Testis (tissue), 3 donors: ENCODE results near the gene FOXK2. TPM values are rescaled to one million over a fixed set of nuclear protein-coding genes. Genes with fewer than 3 reads are reported as not detected.
"Not testable (repeated sequence)": the region's sequence is repeated elsewhere in the genome, so short reads cannot be mapped to it uniquely, and the experiment has no call there.

ENCODE experiments used
- DNase-seq: peaks from one replicate; pipeline ENCODE4 v3.0.0-alpha.2; 2019
- H3K27ac ChIP-seq, 2 donors: fragments of 200-600 bp; sonication (generic); one replicate each; pipeline ENCODE4 v1.5.1; 2019
- H3K27me3 ChIP-seq: fragments of 200-600 bp; sonication (generic); one replicate; pipeline ENCODE4 v1.5.1; 2019
- H3K36me3 ChIP-seq: fragments of 200-600 bp; sonication (generic); one replicate; pipeline ENCODE4 v1.5.1; 2017; ENCODE audit warnings: low read depth; ENCODE audit errors: missing control alignments
- H3K4me1 ChIP-seq: fragments of 200-600 bp; sonication (generic); one replicate; pipeline ENCODE4 v1.5.1; 2019
- H3K4me3 ChIP-seq, 2 donors: fragments of 200-600 bp; sonication (generic); one replicate each; pipeline ENCODE4 v1.5.1; 2017 to 2019
- H3K9me3 ChIP-seq: fragments of 200-600 bp; sonication (generic); one replicate; pipeline ENCODE4 v1.5.1; 2017
- POLR2A ChIP-seq: fragments of 450-650 bp; IDR thresholded peaks from one replicate; pipeline ENCODE4 v1.6.1; 2017; ENCODE audit warnings: antibody characterized with exemption, mild to moderate bottlenecking, moderate library complexity
- WGBS, 2 donors: methylation state at CpG; one replicate each; pipeline ENCODE4 v1.1.5; 2018; 5-methylcytosine and 5-hydroxymethylcytosine counted together
- intact Hi-C: fragments of 100-400 bp; cut with DNase I; formaldehyde crosslinking; loops from one replicate; pipeline ENCODE4 v1.15.1; 2023; ENCODE audit warnings: low total_unique reads
- polyA plus RNA-seq: library from polyadenylated mRNA; stranded (reverse); fragments of 350-450 nt; fragmentation: Illumina TruSeq; extraction: RNeasy Lipid Tissue Mini Kit (QIAGEN cat#74804); gene quantifications from one replicate; pipeline ENCODE4 v1.2.3, GENCODE V29; 2014; ENCODE audit warnings: low read depth, low replicate concordance; ENCODE audit not compliant: insufficient read depth
- total RNA-seq, 2 donors: library from RNA; depleted of rRNA; stranded (reverse); fragments of >200 nt; gene quantifications; one replicate each; pipeline ENCODE4 v1.2.3, GENCODE V29; 2016
- TF ChIP-seq, protein P1 (sequence below), 3 experiments: fragments of 450-650 bp in 2 of 3; fragments of 200-600 bp in 1 of 3; sonication (generic) in 1 of 3; IDR thresholded peaks; one replicate each; pipeline ENCODE4 v1.5.1; 2016 to 2019; ENCODE audit warnings: antibody characterized with exemption in 3 of 3, mild to moderate bottlenecking in 2 of 3, moderate library complexity in 1 of 3

FOXK2 gene
- total and polyA plus RNA-seq, 3 donors from 2014 or later = 85.8 to 95.1 (median 94.3) TPM

- TF ChIP-seq POLR2A = no peak
- TF ChIP-seq, protein P1, sequence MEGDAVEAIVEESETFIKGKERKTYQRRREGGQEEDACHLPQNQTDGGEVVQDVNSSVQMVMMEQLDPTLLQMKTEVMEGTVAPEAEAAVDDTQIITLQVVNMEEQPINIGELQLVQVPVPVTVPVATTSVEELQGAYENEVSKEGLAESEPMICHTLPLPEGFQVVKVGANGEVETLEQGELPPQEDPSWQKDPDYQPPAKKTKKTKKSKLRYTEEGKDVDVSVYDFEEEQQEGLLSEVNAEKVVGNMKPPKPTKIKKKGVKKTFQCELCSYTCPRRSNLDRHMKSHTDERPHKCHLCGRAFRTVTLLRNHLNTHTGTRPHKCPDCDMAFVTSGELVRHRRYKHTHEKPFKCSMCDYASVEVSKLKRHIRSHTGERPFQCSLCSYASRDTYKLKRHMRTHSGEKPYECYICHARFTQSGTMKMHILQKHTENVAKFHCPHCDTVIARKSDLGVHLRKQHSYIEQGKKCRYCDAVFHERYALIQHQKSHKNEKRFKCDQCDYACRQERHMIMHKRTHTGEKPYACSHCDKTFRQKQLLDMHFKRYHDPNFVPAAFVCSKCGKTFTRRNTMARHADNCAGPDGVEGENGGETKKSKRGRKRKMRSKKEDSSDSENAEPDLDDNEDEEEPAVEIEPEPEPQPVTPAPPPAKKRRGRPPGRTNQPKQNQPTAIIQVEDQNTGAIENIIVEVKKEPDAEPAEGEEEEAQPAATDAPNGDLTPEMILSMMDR (IDR thresholded peaks at IDR 0.05) = no peak
- Histone ChIP-seq H3K27ac (no peak overlapping the region), H3K36me3 (no peaks in the 10 kb centered on the region), H3K4me1 (peaks cover 29% of the 10 kb centered on the region), H3K4me3 (no peak overlapping the region), H3K9me3 (no peaks in the 10 kb centered on the region), H3K27me3 (no peaks in the 10 kb centered on the region)
- no peak for DNase-seq
- 93 to 95% methylated on average over 15 of the region's 15 CpGs for whole genome bisulfite sequencing, 2 donors
- intact Hi-C loops = no loop called here
Measured at GRCh38 chr17:82560252-82560642, 40.7 kb downstream of the FOXK2 start.

DNA sequence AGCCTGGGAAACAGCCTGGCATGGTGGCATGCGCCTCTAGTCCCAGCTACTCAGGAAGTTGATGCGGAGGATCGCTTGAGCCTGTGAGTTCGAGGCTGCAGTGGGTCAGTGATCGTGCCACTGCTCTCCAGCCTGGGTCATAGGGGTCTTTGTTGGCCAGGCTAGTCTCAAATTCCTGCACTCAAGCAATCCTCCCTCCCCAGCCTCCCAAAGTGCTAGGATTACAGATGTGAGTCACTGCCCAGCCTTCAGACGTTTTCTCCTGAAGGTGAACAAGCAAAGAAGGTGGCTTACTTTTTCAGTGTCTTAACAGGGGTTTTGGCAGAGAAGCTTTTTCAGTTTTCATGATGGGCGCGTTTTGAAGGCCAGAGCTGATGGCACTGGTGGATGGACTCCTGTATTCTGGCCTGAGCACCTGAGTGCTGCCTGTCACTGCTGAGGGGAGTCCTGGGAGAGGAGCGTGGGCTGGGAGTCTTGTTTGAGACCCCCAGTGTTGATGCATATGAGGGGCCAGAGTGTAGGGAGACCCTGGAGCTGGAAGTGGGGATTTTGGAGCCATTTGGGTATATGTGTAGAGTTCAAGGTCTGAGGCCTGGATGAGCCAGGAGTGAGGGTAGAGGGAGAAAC, 41.4 kb downstream of the FOXK2 start:
- intact Hi-C loops = no loop called here
- Histone ChIP-seq H3K9me3 (no peaks in the 10 kb centered on the region), H3K4me3 (no peak overlapping the region), H3K27me3 (no peaks in the 10 kb centered on the region), H3K36me3 (no peaks in the 10 kb centered on the region), H3K4me1 (peaks cover 29% of the 10 kb centered on the region), H3K27ac (no peak overlapping the region)
- DNase-seq = no peak
- 65 to 86% methylated on average over 8 to 9 of the region's 9 CpGs for WGBS, 2 donors
- TF ChIP-seq POLR2A = no peak
- TF ChIP-seq, protein P1 (IDR thresholded peaks at IDR 0.05) = no peak

DNA sequence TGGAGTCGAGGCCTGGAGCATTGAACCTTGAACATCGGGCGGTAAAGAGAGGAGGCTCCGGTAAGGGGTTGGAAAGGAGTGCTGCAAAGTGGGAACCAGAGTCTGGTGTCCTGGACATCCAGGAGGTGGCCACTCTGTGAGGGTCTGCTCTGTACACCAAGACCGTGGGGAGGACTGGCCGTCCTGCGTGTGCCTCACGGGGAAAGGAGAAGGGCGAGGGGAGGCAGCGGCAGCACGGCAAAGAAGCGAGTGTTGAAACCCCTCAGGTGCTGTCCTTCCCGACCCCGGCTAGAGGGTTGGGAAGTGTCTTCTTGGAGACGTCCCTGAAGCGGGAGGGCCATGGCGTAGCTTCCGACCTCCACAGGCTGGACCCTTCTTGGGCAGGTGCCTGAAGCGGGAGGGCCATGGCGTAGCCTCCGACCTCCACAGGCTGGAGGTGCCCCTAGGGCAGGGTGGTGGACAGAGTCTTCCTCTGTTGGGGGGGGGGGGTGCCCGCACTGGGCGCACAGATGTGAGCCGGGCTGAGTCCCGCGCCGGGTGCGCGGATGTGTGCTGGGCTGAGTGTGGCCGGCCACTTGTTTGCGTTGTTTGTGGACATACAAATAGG, 42.0 kb downstream of the FOXK2 start:
- Histone ChIP-seq H3K27me3 (no peaks in the 10 kb centered on the region), H3K36me3 (no peaks in the 10 kb centered on the region), H3K27ac (no peak overlapping the region), H3K4me1 (peaks cover 29% of the 10 kb centered on the region), H3K4me3 (no peak overlapping the region), H3K9me3 (no peaks in the 10 kb centered on the region)
- TF ChIP-seq POLR2A = no peak
- TF ChIP-seq, protein P1 (IDR thresholded peaks at IDR 0.05) = no peak
- DNase-seq = no peak
- intact Hi-C loops = no loop called here
- 89 to 92% methylated on average over 29 to 31 of the region's 31 CpGs for WGBS, 2 donors

GRCh38 chr17:82562718-82563220, 43.2 kb downstream of the FOXK2 start:
- 78 to 86% methylated on average over 7 of the region's 7 CpGs for WGBS, 2 donors
- H3K4me1 ChIP-seq = peaks cover 29% of the 10 kb centered on the region
- H3K27me3 ChIP-seq, intact Hi-C loops, H3K27ac ChIP-seq, H3K4me3 ChIP-seq, H3K9me3 ChIP-seq, DNase-seq, H3K36me3 ChIP-seq: not testable (repeated sequence)

- 78 to 88% methylated on average over 9 of the region's 9 CpGs for WGBS, 2 donors
- Histone ChIP-seq H3K4me1 (peaks cover 25% of the 10 kb centered on the region), H3K36me3 (no peaks in the 10 kb centered on the region), H3K9me3 (no peaks in the 10 kb centered on the region), H3K27ac (no peak overlapping the region), H3K4me3 (no peak overlapping the region), H3K27me3 (no peaks in the 10 kb centered on the region)
- TF ChIP-seq POLR2A = no peak
- TF ChIP-seq, protein P1 (IDR thresholded peaks at IDR 0.05) = no peak
- intact Hi-C loops = no loop called here
- no peak for DNase-seq
Measured at GRCh38 chr17:82563318-82563717, 43.8 kb downstream of the FOXK2 start.

GRCh38 chr17:82563745-82564144, 44.2 kb downstream of the FOXK2 start:
- H3K4me3 ChIP-seq, H3K27me3 ChIP-seq, H3K36me3 ChIP-seq, intact Hi-C loops, H3K27ac ChIP-seq, DNase-seq, H3K9me3 ChIP-seq: not testable (repeated sequence)
- WGBS, 2 donors = 83 to 88% methylated on average over 4 of the region's 4 CpGs
- peaks cover 23% of the 10 kb centered on the region for H3K4me1 ChIP-seq
